GM23338 (cell line): ENCODE measurements around the gene NUDT5. TPM values are rescaled to one million over a fixed set of nuclear protein-coding genes. Genes with fewer than 3 reads are reported as not detected.

Experiments
- ATAC-seq: fragments of 200-7000 bp; cut with Tn5 transposase; 3 replicates; pipeline ENCODE4 v1.9.1; 2020
- DNase-seq: peaks from one replicate; pipeline ENCODE4 v3.0.0-alpha.2; 2015; ENCODE audit warnings: low spot score
- H2AFZ ChIP-seq: fragments of 200-600 bp; sonication (generic); 2 replicates; pipeline ENCODE4 v1.8.0; 2016; ENCODE audit warnings: antibody characterized with exemption, mild to moderate bottlenecking, moderate library complexity
- H3F3A ChIP-seq: fragments of 200-600 bp; sonication (generic); replicated peaks from 2 replicates; pipeline ENCODE4 v1.8.0; 2017; ENCODE audit warnings: antibody characterized with exemption, mixed run types, low read depth
- H3K27ac ChIP-seq: fragments of 200-600 bp; sonication (generic); 2 replicates; pipeline ENCODE4 v1.6.1; 2016; ENCODE audit warnings: low read depth
- H3K27me3 ChIP-seq: fragments of 200-600 bp; sonication (generic); 2 replicates; pipeline ENCODE4 v1.8.0; 2016; ENCODE audit warnings: mild to moderate bottlenecking, mixed run types, moderate library complexity; ENCODE audit not compliant: insufficient read depth
- H3K36me3 ChIP-seq: fragments of 200-600 bp; sonication (generic); 2 replicates; pipeline ENCODE4 v1.8.0; 2016; ENCODE audit warnings: mild to moderate bottlenecking; ENCODE audit not compliant: insufficient read depth
- H3K4me1 ChIP-seq: fragments of 200-600 bp; sonication (generic); 2 replicates; pipeline ENCODE4 v1.8.0; 2016; ENCODE audit warnings: mild to moderate bottlenecking, moderate library complexity; ENCODE audit not compliant: insufficient read depth
- H3K4me2 ChIP-seq: fragments of 200-600 bp; sonication (generic); 2 replicates; pipeline ENCODE4 v1.7.1; 2017; ENCODE audit warnings: mixed run types
- H3K4me3 ChIP-seq: fragments of 200-600 bp; sonication (generic); 2 replicates; pipeline ENCODE4 v1.6.1; 2016; ENCODE audit warnings: mixed run types
- H3K79me2 ChIP-seq: fragments of 200-600 bp; sonication (generic); replicated peaks from 2 replicates; pipeline ENCODE4 v1.8.0; 2017; ENCODE audit warnings: mild to moderate bottlenecking; ENCODE audit not compliant: insufficient read depth
- H3K9me2 ChIP-seq: fragments of 200-600 bp; sonication (generic); 2 replicates; pipeline ENCODE4 v1.8.0; 2017; ENCODE audit not compliant: insufficient read depth
- H4K20me1 ChIP-seq: fragments of 200-600 bp; sonication (generic); replicated peaks from 2 replicates; pipeline ENCODE4 v1.8.0; 2017; ENCODE audit warnings: mild to moderate bottlenecking; ENCODE audit not compliant: insufficient read depth
- H3K27ac Mint-ChIP-seq: 2 replicates; pipeline ENCODE4 v1.8.0; 2020; ENCODE audit warnings: inconsistent platforms, mild to moderate bottlenecking, moderate library complexity, mixed read lengths
- H3K27me3 Mint-ChIP-seq: 3 replicates; pipeline ENCODE4 v1.8.0; 2022; ENCODE audit warnings: low read depth, mild to moderate bottlenecking, moderate library complexity, mixed read lengths, inconsistent platforms; ENCODE audit not compliant: insufficient read depth, poor library complexity
- H3K36me3 Mint-ChIP-seq: 3 replicates; pipeline ENCODE4 v1.8.0; 2021; ENCODE audit warnings: low read depth, mild to moderate bottlenecking, inconsistent platforms, moderate library complexity, mixed read lengths
- H3K4me1 Mint-ChIP-seq: 3 replicates; pipeline ENCODE4 v1.8.0; 2020; ENCODE audit warnings: mild to moderate bottlenecking, inconsistent platforms, mixed read lengths
- H3K4me3 Mint-ChIP-seq: 3 replicates; pipeline ENCODE4 v1.8.0; 2021; ENCODE audit warnings: moderate library complexity, mild to moderate bottlenecking, inconsistent platforms, mixed read lengths
- H3K9me3 Mint-ChIP-seq: 3 replicates; pipeline ENCODE4 v1.8.0; 2020; ENCODE audit warnings: moderate library complexity, mild to moderate bottlenecking, inconsistent platforms, mixed read lengths
- CREB1 ChIP-seq: fragments of 250-450 bp; sonication (Bioruptor Pico); IDR thresholded peaks from 2 replicates; pipeline ENCODE4 v1.5.0; 2020; ENCODE audit warnings: low read depth, mild to moderate bottlenecking, moderate library complexity
- EZH2phosphoT487 ChIP-seq: fragments of 200-600 bp; sonication (generic); IDR thresholded peaks from one replicate; pipeline ENCODE4 v1.8.1; 2018; ENCODE audit warnings: antibody characterized with exemption; ENCODE audit not compliant: unreplicated experiment
- JUNB ChIP-seq: IDR thresholded peaks from one replicate; pipeline ENCODE4 v1.6.1; 2016; ENCODE audit warnings: antibody characterized with exemption; ENCODE audit not compliant: unreplicated experiment
- NANOG ChIP-seq: IDR thresholded peaks from 2 replicates; pipeline ENCODE4 v1.6.1; 2016; ENCODE audit warnings: antibody characterized with exemption, borderline replicate concordance
- POLR2AphosphoS5 ChIP-seq: IDR thresholded peaks from 2 replicates; pipeline ENCODE4 v1.6.1; 2016; ENCODE audit warnings: antibody characterized with exemption, low read depth
- STAT1 ChIP-seq: IDR thresholded peaks from one replicate; pipeline ENCODE4 v1.6.1; 2016; ENCODE audit warnings: antibody characterized with exemption; ENCODE audit not compliant: unreplicated experiment
- ZNF114 ChIP-seq: fragments of 250-450 bp; sonication (Bioruptor Pico); IDR thresholded peaks from 2 replicates; pipeline ENCODE4 v1.5.0; 2020; ENCODE audit warnings: mild to moderate bottlenecking, moderate library complexity
- ZNF331 ChIP-seq: fragments of 250-450 bp; sonication (Bioruptor Pico); IDR thresholded peaks from 2 replicates; pipeline ENCODE4 v1.5.0; 2020; ENCODE audit warnings: low read depth, mild to moderate bottlenecking, moderate library complexity
- polyA plus RNA-seq: library from polyadenylated mRNA; unstranded; fragments of >200 nt; fragmentation: Nextera tagmentation; extraction: Ambion mirVana; gene quantifications from 2 replicates; pipeline ENCODE4 v1.2.1, GENCODE V29; 2016
- total RNA-seq: library from RNA; depleted of rRNA; stranded (reverse); fragments of >200 nt; shearing (Covaris generic); gene quantifications from 2 replicates; pipeline ENCODE4 v1.2.3, GENCODE V29; 2014
- TF ChIP-seq, protein P1 (sequence below), 2 experiments: fragments of 200-600 bp in 1 of 2; sonication (generic) in 1 of 2; conservative IDR thresholded peaks; 2 replicates each; pipeline versions ENCODE4 v1.5.1 to v1.6.1; 2016 to 2017; ENCODE audit warnings: antibody characterized with exemption in 2 of 2, low read depth in 2 of 2, mild to moderate bottlenecking in 2 of 2, moderate library complexity in 1 of 2
- TF ChIP-seq, protein P2 (sequence below): IDR thresholded peaks from one replicate; pipeline ENCODE4 v1.6.1; 2018; ENCODE audit warnings: antibody characterized with exemption; ENCODE audit not compliant: unreplicated experiment
- TF ChIP-seq, protein P3 (sequence below): IDR thresholded peaks from 2 replicates; pipeline ENCODE4 v1.6.1; 2016; ENCODE audit warnings: antibody characterized with exemption

Gene NUDT5
- total and polyA plus RNA-seq, 2 experiments from 2014 or later, result 94.3 to 255 TPM

DNA sequence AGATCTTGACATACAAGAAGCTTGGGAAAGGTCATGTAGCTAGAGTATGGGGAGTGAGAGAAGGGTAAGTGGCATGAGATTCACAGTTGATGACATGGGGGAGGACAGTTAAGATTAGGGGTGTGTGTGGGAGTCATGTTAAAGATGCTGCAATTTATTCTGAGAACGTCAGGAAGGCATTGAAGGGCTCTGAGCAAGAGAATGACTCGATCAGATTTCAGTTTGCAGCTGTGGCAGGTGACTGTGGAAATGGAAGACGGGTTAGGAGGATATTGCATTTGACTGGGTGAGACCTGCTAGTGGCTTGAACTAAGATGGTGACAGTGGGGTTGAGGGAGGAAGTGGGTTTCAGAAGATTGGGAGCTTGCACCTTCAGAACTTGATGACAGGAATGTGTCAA is 5.9 kb upstream of the NUDT5 start (continued):
- no peak for TF ChIP-seq STAT1
- TF ChIP-seq POLR2AphosphoS5, result no peak
- TF ChIP-seq, protein P1, sequence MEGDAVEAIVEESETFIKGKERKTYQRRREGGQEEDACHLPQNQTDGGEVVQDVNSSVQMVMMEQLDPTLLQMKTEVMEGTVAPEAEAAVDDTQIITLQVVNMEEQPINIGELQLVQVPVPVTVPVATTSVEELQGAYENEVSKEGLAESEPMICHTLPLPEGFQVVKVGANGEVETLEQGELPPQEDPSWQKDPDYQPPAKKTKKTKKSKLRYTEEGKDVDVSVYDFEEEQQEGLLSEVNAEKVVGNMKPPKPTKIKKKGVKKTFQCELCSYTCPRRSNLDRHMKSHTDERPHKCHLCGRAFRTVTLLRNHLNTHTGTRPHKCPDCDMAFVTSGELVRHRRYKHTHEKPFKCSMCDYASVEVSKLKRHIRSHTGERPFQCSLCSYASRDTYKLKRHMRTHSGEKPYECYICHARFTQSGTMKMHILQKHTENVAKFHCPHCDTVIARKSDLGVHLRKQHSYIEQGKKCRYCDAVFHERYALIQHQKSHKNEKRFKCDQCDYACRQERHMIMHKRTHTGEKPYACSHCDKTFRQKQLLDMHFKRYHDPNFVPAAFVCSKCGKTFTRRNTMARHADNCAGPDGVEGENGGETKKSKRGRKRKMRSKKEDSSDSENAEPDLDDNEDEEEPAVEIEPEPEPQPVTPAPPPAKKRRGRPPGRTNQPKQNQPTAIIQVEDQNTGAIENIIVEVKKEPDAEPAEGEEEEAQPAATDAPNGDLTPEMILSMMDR (conservative IDR thresholded peaks at IDR 0.05; ENCODE audit: low read depth in 2 of 2), result no peak

DNA sequence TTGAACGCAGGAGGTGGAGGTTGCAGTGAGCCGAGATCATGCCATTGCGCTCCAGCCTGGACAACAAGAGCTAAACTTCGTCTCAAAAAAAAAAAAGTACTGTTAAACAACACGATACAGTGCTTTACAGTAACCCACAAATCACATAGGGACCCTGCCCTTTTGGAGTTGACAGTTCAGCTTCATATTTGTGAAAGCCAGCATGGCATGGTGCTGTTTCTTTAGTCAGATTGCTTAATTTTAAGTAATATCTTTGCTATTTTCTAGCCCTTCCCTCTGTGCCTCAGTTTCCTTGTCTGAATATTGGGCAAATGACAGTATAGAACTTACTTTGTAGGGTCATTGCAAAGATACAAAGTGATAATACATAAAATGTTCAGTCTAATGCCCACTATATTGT is 5.2 kb upstream of the NUDT5 start:
- Mint-ChIP-seq H3K27ac (no peak overlapping the region), H3K4me3 (no peak overlapping the region), H3K36me3 (peaks cover 56% of the 10 kb centered on the region), H3K4me1 (no peaks in the 10 kb centered on the region; the same call in 2 of the 3 replicates), H3K9me3 (no peaks in the 10 kb centered on the region; the same call in 2 of the 3 replicates), H3K27me3 (peaks cover 1% of the 10 kb centered on the region)
- H2AFZ ChIP-seq, result no peak overlapping the region
- ATAC-seq (no peak), DNase-seq (no peak)
- H3K27me3 ChIP-seq, result no peaks in the 10 kb centered on the region
- no peak overlapping the region for H3K27ac ChIP-seq
- peaks cover 5% of the 10 kb centered on the region; the same call in 1 of the 2 replicates for H3K4me1 ChIP-seq
- no peak overlapping the region for H3K4me2 ChIP-seq
- no peak overlapping the region for H3K4me3 ChIP-seq
- H3K9me2 ChIP-seq, result no peaks in the 10 kb centered on the region
- no peaks in the 10 kb centered on the region for H3F3A ChIP-seq
- peaks cover 50% of the 10 kb centered on the region for H4K20me1 ChIP-seq
- peaks cover 98% of the 10 kb centered on the region for H3K79me2 ChIP-seq
- H3K36me3 ChIP-seq, result peaks cover 55% of the 10 kb centered on the region
- TF ChIP-seq, protein P2, sequence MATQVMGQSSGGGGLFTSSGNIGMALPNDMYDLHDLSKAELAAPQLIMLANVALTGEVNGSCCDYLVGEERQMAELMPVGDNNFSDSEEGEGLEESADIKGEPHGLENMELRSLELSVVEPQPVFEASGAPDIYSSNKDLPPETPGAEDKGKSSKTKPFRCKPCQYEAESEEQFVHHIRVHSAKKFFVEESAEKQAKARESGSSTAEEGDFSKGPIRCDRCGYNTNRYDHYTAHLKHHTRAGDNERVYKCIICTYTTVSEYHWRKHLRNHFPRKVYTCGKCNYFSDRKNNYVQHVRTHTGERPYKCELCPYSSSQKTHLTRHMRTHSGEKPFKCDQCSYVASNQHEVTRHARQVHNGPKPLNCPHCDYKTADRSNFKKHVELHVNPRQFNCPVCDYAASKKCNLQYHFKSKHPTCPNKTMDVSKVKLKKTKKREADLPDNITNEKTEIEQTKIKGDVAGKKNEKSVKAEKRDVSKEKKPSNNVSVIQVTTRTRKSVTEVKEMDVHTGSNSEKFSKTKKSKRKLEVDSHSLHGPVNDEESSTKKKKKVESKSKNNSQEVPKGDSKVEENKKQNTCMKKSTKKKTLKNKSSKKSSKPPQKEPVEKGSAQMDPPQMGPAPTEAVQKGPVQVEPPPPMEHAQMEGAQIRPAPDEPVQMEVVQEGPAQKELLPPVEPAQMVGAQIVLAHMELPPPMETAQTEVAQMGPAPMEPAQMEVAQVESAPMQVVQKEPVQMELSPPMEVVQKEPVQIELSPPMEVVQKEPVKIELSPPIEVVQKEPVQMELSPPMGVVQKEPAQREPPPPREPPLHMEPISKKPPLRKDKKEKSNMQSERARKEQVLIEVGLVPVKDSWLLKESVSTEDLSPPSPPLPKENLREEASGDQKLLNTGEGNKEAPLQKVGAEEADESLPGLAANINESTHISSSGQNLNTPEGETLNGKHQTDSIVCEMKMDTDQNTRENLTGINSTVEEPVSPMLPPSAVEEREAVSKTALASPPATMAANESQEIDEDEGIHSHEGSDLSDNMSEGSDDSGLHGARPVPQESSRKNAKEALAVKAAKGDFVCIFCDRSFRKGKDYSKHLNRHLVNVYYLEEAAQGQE, result no peak
- no peak for TF ChIP-seq CREB1 (CRISPR knock-in tag)
- no peak for TF ChIP-seq JUNB
- TF ChIP-seq NANOG, result no peak
- no peak for TF ChIP-seq STAT1
- TF ChIP-seq, protein P3, sequence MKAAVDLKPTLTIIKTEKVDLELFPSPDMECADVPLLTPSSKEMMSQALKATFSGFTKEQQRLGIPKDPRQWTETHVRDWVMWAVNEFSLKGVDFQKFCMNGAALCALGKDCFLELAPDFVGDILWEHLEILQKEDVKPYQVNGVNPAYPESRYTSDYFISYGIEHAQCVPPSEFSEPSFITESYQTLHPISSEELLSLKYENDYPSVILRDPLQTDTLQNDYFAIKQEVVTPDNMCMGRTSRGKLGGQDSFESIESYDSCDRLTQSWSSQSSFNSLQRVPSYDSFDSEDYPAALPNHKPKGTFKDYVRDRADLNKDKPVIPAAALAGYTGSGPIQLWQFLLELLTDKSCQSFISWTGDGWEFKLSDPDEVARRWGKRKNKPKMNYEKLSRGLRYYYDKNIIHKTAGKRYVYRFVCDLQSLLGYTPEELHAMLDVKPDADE, result no peak
- no peak for TF ChIP-seq ZNF114 (CRISPR knock-in tag)
- TF ChIP-seq, protein P1 (conservative IDR thresholded peaks at IDR 0.05; ENCODE audit: low read depth in 2 of 2), result no peak
- no peak for TF ChIP-seq EZH2phosphoT487
- TF ChIP-seq ZNF331 (CRISPR knock-in tag), result no peak
- TF ChIP-seq POLR2AphosphoS5, result no peak
